Measurements from ENCODE around the gene ZFPM1. TPM values are rescaled to one million over a fixed set of nuclear protein-coding genes. Genes with fewer than 3 reads are reported as not detected.

ZFPM1 gene
- total RNA-seq, 1 experiment from 2014 or later, result 14.6 TPM

DNA sequence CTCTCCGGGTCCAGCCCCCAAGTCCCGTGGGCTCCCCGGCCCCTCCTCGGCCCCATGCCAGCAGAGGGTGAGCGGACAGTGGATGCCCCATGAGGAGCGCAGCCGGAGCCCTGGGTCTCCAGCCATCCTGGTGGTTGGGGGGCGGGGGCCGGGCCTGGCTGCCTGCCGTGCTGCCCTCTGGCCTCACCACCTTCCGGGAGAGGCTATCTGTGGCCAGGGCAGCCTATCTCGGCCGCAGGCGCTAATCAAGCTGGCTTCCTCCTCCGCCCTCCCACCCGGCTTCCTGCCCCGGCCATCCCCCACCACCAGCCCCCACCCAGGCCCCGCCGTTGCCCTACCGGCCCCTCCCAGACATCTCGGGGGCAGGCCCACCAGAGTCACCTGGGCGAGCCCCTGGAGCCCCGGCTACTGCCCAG lies 46.8 kb downstream of the ZFPM1 start (continued):
- TF ChIP-seq, protein P1, sequence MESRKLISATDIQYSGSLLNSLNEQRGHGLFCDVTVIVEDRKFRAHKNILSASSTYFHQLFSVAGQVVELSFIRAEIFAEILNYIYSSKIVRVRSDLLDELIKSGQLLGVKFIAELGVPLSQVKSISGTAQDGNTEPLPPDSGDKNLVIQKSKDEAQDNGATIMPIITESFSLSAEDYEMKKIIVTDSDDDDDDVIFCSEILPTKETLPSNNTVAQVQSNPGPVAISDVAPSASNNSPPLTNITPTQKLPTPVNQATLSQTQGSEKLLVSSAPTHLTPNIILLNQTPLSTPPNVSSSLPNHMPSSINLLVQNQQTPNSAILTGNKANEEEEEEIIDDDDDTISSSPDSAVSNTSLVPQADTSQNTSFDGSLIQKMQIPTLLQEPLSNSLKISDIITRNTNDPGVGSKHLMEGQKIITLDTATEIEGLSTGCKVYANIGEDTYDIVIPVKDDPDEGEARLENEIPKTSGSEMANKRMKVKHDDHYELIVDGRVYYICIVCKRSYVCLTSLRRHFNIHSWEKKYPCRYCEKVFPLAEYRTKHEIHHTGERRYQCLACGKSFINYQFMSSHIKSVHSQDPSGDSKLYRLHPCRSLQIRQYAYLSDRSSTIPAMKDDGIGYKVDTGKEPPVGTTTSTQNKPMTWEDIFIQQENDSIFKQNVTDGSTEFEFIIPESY (IDR thresholded peaks at IDR 0.05; ENCODE audit: extremely low read depth, insufficient replicate concordance, low read length), result no peak
- TF ChIP-seq EZH2 (IDR thresholded peaks at IDR 0.05), result no peak

DNA sequence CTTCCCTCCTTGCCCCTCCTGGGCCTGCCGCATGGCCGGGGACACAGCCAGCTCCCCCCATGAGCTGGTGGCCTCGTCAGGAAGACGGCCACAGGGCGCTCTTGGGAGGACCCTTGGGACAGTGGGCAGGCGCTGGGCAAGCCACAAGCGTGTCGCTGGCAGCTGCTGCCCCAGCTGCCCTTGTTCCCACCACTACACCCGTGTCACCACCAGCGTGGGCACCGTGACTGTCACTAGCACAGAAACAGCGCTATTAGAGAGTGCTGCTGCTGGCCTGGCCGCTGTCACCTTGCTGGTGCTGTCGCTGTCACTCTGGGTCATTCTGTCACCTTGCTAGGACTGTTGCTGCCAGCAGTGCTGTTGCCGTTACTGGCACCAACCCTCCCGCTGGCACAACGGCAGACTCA lies 47.2 kb downstream of the ZFPM1 start:
- Histone ChIP-seq H3K36me3 (ENCODE audit: control insufficient read depth in 1 of 2, insufficient read depth in 2 of 2, low read length in 2 of 2) (no peaks in the 10 kb centered on the region), H2AFZ (ENCODE audit: low read depth, low read length, poor library complexity, severe bottlenecking) (no peak overlapping the region), H3K4me2 (ENCODE audit: low read length) (no peak overlapping the region), H3K4me3 (replicated peaks in 1 of 2; ENCODE audit: low read depth in 1 of 2, low read length in 2 of 2) (no peak overlapping the region), H3K9me3 (ENCODE audit: control insufficient read depth in 1 of 2, insufficient read depth in 1 of 2, low read depth in 1 of 2, low read length in 2 of 2) (no peaks in the 10 kb centered on the region), H3K27me3 (ENCODE audit: insufficient read depth, low read length) (no peaks in the 10 kb centered on the region), H3K79me2 (ENCODE audit: insufficient read depth, low read length) (no peaks in the 10 kb centered on the region), H3K9ac (ENCODE audit: low read length) (no peak overlapping the region), H4K20me1 (ENCODE audit: insufficient read depth) (no peaks in the 10 kb centered on the region), H3K9me2 (ENCODE audit: insufficient read depth) (no peaks in the 10 kb centered on the region), H3K27ac (ENCODE audit: low read depth, low read length) (no peak overlapping the region), H3K4me1 (ENCODE audit: control insufficient read depth in 1 of 2, insufficient read depth in 2 of 2, low read length in 2 of 2) (peaks cover 4 to 7% of the 10 kb centered on the region in 2 experiments; a peak in 3 of 4 replicates)
- ChIA-PET RAD21 (ENCODE audit: low non-redundant PET in 1 of 2, low total read pairs in 2 of 2, uncharacterized antibody in 2 of 2, unreplicated experiment in 2 of 2) (no interaction called here), POLR2A (no interaction called here), CTCF (no interaction called here)
- TF ChIP-seq FOSL1 (IDR thresholded peaks at IDR 0.05; ENCODE audit: low read depth) (no peak), EZH2phosphoT487 (IDR thresholded peaks at IDR 0.05; ENCODE audit: borderline replicate concordance) (no peak), TCF7L2 (IDR thresholded peaks at IDR 0.05; ENCODE audit: borderline replicate concordance, extremely low read depth, insufficient read depth, insufficient read length) (no peak), RAD21 (IDR thresholded peaks at IDR 0.05; ENCODE audit: low read depth) (no peak), YY1 (IDR thresholded peaks at IDR 0.05; ENCODE audit: extremely low read depth, insufficient replicate concordance, low read depth, low read length) (no peak), ELF1 (IDR thresholded peaks at IDR 0.05; ENCODE audit: borderline replicate concordance, low read depth) (no peak), EGR1 (IDR thresholded peaks at IDR 0.05; ENCODE audit: low read depth) (no peak), EZH2 (IDR thresholded peaks at IDR 0.05) (no peak), JUND (IDR thresholded peaks at IDR 0.05) (no peak)
- TF ChIP-seq, protein P1 (IDR thresholded peaks at IDR 0.05; ENCODE audit: extremely low read depth, insufficient replicate concordance, low read length), result no peak
- TF ChIP-seq, protein P2, sequence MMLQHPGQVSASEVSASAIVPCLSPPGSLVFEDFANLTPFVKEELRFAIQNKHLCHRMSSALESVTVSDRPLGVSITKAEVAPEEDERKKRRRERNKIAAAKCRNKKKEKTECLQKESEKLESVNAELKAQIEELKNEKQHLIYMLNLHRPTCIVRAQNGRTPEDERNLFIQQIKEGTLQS (IDR thresholded peaks at IDR 0.05), result no peak
- TF ChIP-seq, protein P3, sequence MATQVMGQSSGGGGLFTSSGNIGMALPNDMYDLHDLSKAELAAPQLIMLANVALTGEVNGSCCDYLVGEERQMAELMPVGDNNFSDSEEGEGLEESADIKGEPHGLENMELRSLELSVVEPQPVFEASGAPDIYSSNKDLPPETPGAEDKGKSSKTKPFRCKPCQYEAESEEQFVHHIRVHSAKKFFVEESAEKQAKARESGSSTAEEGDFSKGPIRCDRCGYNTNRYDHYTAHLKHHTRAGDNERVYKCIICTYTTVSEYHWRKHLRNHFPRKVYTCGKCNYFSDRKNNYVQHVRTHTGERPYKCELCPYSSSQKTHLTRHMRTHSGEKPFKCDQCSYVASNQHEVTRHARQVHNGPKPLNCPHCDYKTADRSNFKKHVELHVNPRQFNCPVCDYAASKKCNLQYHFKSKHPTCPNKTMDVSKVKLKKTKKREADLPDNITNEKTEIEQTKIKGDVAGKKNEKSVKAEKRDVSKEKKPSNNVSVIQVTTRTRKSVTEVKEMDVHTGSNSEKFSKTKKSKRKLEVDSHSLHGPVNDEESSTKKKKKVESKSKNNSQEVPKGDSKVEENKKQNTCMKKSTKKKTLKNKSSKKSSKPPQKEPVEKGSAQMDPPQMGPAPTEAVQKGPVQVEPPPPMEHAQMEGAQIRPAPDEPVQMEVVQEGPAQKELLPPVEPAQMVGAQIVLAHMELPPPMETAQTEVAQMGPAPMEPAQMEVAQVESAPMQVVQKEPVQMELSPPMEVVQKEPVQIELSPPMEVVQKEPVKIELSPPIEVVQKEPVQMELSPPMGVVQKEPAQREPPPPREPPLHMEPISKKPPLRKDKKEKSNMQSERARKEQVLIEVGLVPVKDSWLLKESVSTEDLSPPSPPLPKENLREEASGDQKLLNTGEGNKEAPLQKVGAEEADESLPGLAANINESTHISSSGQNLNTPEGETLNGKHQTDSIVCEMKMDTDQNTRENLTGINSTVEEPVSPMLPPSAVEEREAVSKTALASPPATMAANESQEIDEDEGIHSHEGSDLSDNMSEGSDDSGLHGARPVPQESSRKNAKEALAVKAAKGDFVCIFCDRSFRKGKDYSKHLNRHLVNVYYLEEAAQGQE (IDR thresholded peaks at IDR 0.05; ENCODE audit: low read depth), result no peak
- intact Hi-C loops (cut with micrococcal nuclease), result no loop called here
- no peak for ATAC-seq
- DNase-seq (ENCODE audit: low read depth, low spot score), result no peak
- no TSS peak for BruUV-seq (replicated peaks)

All from HCT116 (cell line).